Activated T-helper 17 cell treated with anti-CD3 and anti-CD28 coated beads, Interleukin-2, amount 50 U/mL, for 72 hours (primary cell): ENCODE measurements around the gene DNER. TPM values are rescaled to one million over a fixed set of nuclear protein-coding genes. Genes with fewer than 3 reads are reported as not detected.
"Not testable (repeated sequence)": the region's sequence is repeated elsewhere in the genome, so short reads cannot be mapped to it uniquely, and the experiment has no call there.

Experiments
- ATAC-seq: fragments of 150-1000 bp; cut with Tn5 transposase; replicated peaks from 2 replicates; pipeline ENCODE4 v1.10.0; 2021; ENCODE audit warnings: mild to moderate bottlenecking, moderate library complexity
- H3K27ac Mint-ChIP-seq: one replicate; pipeline ENCODE4 v1.8.0; 2022; ENCODE audit warnings: mixed read lengths
- H3K27me3 Mint-ChIP-seq: one replicate; pipeline ENCODE4 v1.8.0; 2022; ENCODE audit warnings: mixed read lengths
- H3K36me3 Mint-ChIP-seq: one replicate; pipeline ENCODE4 v1.8.0; 2022; ENCODE audit warnings: low read depth, mild to moderate bottlenecking, mixed read lengths
- H3K4me1 Mint-ChIP-seq: one replicate; pipeline ENCODE4 v1.8.0; 2022; ENCODE audit warnings: mixed read lengths
- H3K4me3 Mint-ChIP-seq: one replicate; pipeline ENCODE4 v1.8.0; 2022; ENCODE audit warnings: mild to moderate bottlenecking, mixed read lengths
- H3K9me3 Mint-ChIP-seq: one replicate; pipeline ENCODE4 v1.8.0; 2022; ENCODE audit warnings: mixed read lengths
- total RNA-seq, 2 donors: library from RNA; stranded (reverse); gene quantifications; one replicate each; pipeline ENCODE4 v1.2.3, GENCODE V29; 2022

DNER gene
- total RNA-seq, 2 donors from 2014 or later: not detected

DNA sequence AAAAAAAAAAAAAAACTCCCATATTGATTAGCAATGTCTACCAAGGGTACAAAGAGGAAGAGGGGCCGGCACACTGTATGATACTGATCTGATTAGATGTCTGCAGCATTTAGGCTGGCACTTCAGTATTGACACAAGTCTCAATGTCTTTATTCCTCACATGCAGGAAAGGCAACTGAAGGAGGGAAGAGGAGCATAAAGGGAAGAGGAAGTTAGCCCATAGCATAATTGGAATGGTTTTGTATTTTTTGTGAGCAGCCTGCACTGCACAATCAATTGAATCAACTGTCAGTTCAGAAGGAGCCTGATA, 79.0 kb downstream of the DNER start:
- Mint-ChIP-seq H3K36me3 (no peaks in the 10 kb centered on the region), H3K9me3 (no peaks in the 10 kb centered on the region), H3K27ac (no peak overlapping the region), H3K27me3 (peaks cover 26% of the 10 kb centered on the region), H3K4me3 (no peak overlapping the region), H3K4me1 (no peaks in the 10 kb centered on the region)
- ATAC-seq: no peak

DNA sequence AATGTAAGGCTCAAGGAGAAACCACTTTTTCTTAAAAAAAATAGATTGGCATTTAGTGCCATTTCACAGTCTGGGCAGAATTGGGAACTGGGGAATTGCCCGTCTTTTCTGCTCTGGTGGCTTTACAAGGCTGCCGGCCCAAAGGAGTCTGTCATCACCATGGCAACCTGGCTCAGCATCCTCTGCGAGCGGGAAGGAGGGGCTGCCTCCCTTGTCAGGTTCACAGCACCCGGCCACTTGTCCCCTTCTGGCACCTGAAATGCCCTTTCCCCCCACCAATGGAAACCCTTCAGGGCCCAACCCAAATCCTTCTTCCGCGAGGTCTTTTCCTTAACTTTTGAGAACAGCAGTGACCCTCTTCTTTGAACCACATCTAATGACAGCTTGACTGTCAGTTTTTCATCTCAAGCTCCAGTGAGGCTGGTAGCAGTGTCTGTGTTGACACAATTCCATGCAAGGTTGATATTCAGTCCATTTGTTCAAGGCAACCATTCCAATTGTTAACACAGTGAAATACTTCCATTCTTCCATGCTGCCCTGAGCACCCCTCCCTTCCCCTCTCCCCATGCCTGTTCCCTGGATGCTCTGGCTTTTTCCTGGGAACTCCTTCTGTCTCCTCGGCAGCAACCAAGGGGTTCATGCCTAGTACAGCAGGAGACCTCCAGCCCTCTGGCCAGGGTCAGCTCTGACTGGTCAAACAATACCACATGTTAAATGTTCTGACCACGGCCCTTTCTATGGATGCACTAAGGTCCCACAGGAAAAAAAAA, 79.6 kb downstream of the DNER start:
- Mint-ChIP-seq H3K9me3 (no peaks in the 10 kb centered on the region), H3K4me1 (no peaks in the 10 kb centered on the region), H3K27me3 (peaks cover 25% of the 10 kb centered on the region), H3K4me3 (no peak overlapping the region), H3K27ac (no peak overlapping the region), H3K36me3 (no peaks in the 10 kb centered on the region)
- ATAC-seq: no peak

DNA sequence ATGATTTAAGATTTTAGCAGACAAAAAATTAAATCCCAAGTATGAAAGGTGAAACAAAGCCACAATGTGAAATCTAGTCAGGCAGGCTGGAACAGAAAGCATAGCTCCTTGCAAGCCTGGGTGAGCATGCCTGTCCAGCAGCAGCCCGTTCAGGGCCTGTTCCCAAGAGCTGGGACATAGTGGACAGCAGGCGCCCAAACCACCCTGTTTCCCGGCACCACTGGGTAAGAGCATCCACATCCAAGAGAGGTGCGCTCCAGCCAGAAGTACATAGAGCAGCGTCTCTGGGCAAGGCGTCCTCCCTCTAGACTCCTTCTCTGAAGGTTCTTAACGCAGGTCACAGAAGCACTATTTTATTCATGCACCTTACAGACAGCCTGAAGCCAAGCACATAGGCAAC, 80.8 kb downstream of the DNER start:
- Mint-ChIP-seq H3K27ac (no peak overlapping the region), H3K36me3 (no peaks in the 10 kb centered on the region), H3K9me3 (no peaks in the 10 kb centered on the region), H3K4me1 (no peaks in the 10 kb centered on the region), H3K4me3 (no peak overlapping the region), H3K27me3 (peaks cover 28% of the 10 kb centered on the region)
- no peak for ATAC-seq

GRCh38 chr2:229629039-229629438, 85.3 kb downstream of the DNER start:
- no peak overlapping the region for H3K4me3 Mint-ChIP-seq
- H3K27me3 Mint-ChIP-seq: peaks cover 19% of the 10 kb centered on the region
- H3K36me3 Mint-ChIP-seq: no peaks in the 10 kb centered on the region
- ATAC-seq: no peak
- H3K9me3 Mint-ChIP-seq: peaks cover 4% of the 10 kb centered on the region
- no peak overlapping the region for H3K27ac Mint-ChIP-seq
- no peaks in the 10 kb centered on the region for H3K4me1 Mint-ChIP-seq

GRCh38 chr2:229627728-229628127, 86.6 kb downstream of the DNER start:
- H3K4me1 Mint-ChIP-seq: no peaks in the 10 kb centered on the region
- H3K4me3 Mint-ChIP-seq: no peak overlapping the region
- peaks cover 25% of the 10 kb centered on the region for H3K27me3 Mint-ChIP-seq
- no peak overlapping the region for H3K27ac Mint-ChIP-seq
- ATAC-seq: no peak
- H3K36me3 Mint-ChIP-seq: no peaks in the 10 kb centered on the region
- peaks cover 4% of the 10 kb centered on the region for H3K9me3 Mint-ChIP-seq

DNA sequence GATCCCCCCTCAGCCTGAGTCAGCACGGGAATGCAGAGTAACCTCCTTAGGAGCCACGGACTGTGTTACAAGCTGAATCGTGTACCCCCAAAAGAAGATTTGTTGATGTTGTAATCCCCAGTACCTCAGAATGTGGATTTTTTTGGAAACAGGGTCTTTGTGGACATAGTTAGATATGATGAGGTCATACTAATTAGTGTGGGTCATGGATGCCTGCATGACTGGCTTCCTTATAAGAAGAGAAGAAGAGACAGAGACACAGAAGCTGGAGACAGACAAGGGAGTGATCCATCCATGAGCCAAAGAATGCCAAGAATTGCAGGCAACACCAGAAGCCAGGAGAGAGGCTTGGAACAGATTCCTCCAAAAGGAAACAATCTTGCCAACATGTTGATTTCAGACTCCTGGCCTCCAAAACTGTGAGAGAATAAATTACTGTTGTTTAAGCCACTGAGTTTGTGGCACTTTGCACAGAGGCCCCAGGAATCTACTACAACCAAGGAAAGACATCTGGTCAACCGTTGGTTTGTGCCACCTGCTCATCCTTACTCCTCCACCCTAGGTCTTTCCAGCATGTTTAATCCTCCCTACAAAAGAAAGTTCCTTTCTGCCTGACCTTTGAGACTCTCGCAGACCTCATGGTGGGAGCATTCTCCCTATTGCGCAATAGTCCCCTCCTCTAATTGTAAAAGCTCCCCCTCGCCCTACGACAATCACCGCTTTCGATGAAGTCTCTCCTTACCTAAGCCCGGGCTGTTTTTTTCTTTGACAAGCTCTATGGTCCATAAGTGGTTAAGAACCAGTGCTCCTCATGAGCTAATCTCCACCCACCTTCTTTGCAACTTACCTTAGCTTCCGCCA, 91.6 kb downstream of the DNER start:
- no peak overlapping the region for H3K4me3 Mint-ChIP-seq
- H3K4me1 Mint-ChIP-seq: no peaks in the 10 kb centered on the region
- H3K9me3 Mint-ChIP-seq: peaks cover 4% of the 10 kb centered on the region
- peaks cover 28% of the 10 kb centered on the region for H3K27me3 Mint-ChIP-seq
- no peak for ATAC-seq
- no peaks in the 10 kb centered on the region for H3K36me3 Mint-ChIP-seq
- H3K27ac Mint-ChIP-seq: no peak overlapping the region

DNA sequence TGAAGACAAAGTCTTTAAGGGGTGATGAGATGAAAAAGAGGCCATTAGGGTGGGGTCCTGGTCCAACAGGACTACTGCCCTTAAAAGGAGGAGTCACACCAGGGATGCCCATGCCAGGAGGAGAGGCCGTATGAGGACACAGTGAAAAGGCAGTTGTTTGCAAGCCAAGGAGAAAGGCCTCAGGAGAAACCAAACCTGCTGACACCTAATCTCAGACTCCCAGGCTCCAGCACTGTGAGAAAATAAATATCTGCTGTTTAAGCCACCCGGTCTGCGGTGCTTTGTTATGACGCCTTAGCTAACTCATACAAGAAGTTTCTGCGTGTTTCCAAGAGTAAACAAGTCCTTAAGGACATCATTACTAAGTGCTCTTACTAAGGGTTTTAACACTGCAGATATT, 93.6 kb downstream of the DNER start:
- H3K36me3 Mint-ChIP-seq: no peaks in the 10 kb centered on the region
- peaks cover 25% of the 10 kb centered on the region for H3K27me3 Mint-ChIP-seq
- no peaks in the 10 kb centered on the region for H3K9me3 Mint-ChIP-seq
- no peaks in the 10 kb centered on the region for H3K4me1 Mint-ChIP-seq
- ATAC-seq: no peak
- H3K4me3 Mint-ChIP-seq: no peak overlapping the region
- H3K27ac Mint-ChIP-seq: no peak overlapping the region

DNA sequence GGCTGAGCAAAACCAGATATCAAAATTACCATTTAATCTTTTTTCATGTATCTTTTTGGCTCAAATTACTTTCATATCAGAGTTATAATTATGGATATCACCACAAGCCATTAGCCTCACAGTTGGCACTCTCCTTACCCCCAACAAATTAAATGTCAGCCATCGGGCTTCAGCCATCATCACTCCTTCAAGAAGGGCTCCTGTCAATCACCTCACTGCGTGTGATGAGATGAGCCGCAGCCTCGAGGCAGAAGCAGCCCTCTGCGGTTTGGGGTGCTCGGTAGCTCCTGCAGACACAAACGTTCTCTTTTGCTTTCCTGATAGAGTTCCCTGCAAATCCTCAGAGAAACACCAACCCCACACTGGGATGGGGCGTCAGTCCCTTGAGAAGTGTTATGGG, 94.1 kb downstream of the DNER start:
- Mint-ChIP-seq H3K4me3 (no peak overlapping the region), H3K9me3 (no peaks in the 10 kb centered on the region), H3K27me3 (peaks cover 21% of the 10 kb centered on the region), H3K36me3 (no peaks in the 10 kb centered on the region), H3K4me1 (no peaks in the 10 kb centered on the region), H3K27ac (no peak overlapping the region)
- ATAC-seq: no peak

- H3K9me3 Mint-ChIP-seq: no peaks in the 10 kb centered on the region
- H3K27ac Mint-ChIP-seq: no peak overlapping the region
- H3K4me1 Mint-ChIP-seq: no peaks in the 10 kb centered on the region
- H3K27me3 Mint-ChIP-seq: peaks cover 6% of the 10 kb centered on the region
- no peaks in the 10 kb centered on the region for H3K36me3 Mint-ChIP-seq
- ATAC-seq: no peak
- no peak overlapping the region for H3K4me3 Mint-ChIP-seq
These were observed 97.9 kb downstream of the DNER start for GRCh38 chr2:229616433-229616832.

- not testable (repeated sequence) for H3K36me3 Mint-ChIP-seq, H3K27ac Mint-ChIP-seq, H3K9me3 Mint-ChIP-seq, ATAC-seq, H3K4me3 Mint-ChIP-seq, H3K27me3 Mint-ChIP-seq, H3K4me1 Mint-ChIP-seq
These were observed 100.3 kb downstream of the DNER start for GRCh38 chr2:229614021-229614420.

DNA sequence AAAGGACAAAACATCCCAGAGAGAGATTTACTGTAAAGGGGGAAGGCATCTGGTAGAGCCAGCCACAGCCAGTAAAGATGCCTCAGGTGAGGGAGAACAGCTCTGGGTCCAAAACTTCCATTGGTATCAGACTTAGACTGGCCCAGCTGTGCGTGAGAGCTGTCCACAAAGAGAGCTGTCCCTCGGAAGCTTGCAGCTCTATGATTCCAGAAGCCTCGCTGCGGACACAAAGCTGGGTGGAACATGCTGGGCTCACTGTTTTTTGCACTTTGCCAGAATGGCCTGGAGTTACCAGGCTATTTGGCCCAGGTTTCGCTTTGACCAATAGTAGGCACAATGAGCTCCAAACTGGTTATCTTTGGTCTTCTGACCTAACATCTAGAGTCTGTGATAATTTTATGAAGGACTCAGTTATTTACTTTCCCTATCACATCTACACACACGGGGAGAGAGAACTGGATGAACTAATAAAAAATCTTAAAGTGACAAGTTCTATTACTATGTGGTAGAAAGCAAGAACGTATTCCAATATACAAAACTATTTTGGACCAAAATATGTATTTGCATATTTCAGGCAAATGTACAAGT, 101.9 kb downstream of the DNER start:
- no peak for ATAC-seq
- H3K9me3 Mint-ChIP-seq: no peaks in the 10 kb centered on the region
- H3K4me1 Mint-ChIP-seq: no peaks in the 10 kb centered on the region
- no peak overlapping the region for H3K4me3 Mint-ChIP-seq
- H3K27ac Mint-ChIP-seq: no peak overlapping the region
- H3K27me3 Mint-ChIP-seq: no peaks in the 10 kb centered on the region
- H3K36me3 Mint-ChIP-seq: no peaks in the 10 kb centered on the region

- Mint-ChIP-seq H3K4me3 (no peak overlapping the region), H3K9me3 (no peaks in the 10 kb centered on the region), H3K27me3 (no peaks in the 10 kb centered on the region), H3K27ac (no peak overlapping the region), H3K36me3 (no peaks in the 10 kb centered on the region), H3K4me1 (no peaks in the 10 kb centered on the region)
- ATAC-seq: no peak
These were observed 103.0 kb downstream of the DNER start for GRCh38 chr2:229611360-229611759.

DNA sequence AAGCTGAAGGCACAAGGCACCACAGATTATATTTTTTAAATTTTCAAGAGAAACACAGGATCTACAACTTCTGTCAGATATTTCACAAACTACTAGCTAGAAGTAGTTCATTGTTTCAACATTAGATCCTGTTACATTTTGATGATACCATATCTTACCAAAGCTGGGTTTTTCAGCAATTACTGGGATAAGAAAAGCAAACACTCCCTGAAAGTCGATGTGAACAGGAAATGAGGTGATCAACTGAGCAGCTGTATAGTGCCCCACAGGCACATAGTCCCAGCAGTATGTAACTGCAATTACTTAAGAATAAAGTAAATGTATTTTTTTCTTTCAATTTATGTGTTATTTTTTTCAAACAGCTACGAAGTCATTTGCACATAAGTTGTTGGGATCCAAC, 103.5 kb downstream of the DNER start:
- H3K9me3 Mint-ChIP-seq: no peaks in the 10 kb centered on the region
- H3K27me3 Mint-ChIP-seq: peaks cover 2% of the 10 kb centered on the region
- no peak overlapping the region for H3K4me3 Mint-ChIP-seq
- no peaks in the 10 kb centered on the region for H3K36me3 Mint-ChIP-seq
- ATAC-seq: no peak
- H3K27ac Mint-ChIP-seq: no peak overlapping the region
- no peaks in the 10 kb centered on the region for H3K4me1 Mint-ChIP-seq

DNA sequence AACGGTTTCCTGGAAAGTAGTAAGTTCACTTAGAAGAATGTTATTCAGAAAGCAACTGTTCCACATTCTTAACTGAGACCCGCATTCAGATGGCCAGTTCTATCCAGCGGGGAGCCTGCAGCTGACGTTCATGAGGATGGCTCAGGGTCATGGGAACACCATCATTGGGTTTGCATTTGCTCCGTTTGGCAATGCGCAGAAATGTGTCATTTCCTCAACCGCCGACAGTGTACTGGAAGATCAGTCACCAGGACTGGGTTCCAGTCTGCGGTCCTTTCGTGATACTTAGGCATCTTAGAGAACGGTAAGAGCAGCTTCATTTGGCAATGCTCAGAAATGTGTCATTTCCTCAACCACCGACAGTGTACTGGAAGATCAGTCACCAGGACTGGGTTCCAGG, 104.0 kb downstream of the DNER start:
- Mint-ChIP-seq H3K36me3 (no peaks in the 10 kb centered on the region), H3K4me3 (no peak overlapping the region)
- no peak for ATAC-seq

DNA sequence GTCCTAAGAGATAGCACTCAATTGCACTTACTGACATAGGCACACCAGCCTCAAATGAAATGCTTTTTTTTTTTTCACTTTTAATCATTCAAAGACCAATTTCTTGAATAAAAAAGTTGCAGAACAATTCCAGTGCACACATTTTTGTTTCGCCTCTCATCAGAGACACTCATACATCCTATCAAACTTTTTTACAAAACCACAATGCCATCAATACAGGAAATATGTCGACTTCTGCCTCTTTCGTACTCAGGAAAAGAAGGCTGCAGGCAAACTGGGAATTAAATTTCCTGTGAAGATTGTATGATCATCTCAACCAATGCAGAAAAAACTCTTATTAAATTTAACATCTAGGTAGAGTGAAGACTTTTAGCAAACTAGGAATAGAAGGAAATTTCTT, 112.4 kb downstream of the DNER start:
- no peak for ATAC-seq
- Mint-ChIP-seq H3K4me3 (no peak overlapping the region), H3K4me1 (no peaks in the 10 kb centered on the region), H3K36me3 (no peaks in the 10 kb centered on the region), H3K27ac (no peak overlapping the region), H3K9me3 (no peaks in the 10 kb centered on the region), H3K27me3 (peaks cover 17% of the 10 kb centered on the region)

More for the DNA sequence above, 104.0 kb downstream of the DNER start:
- Mint-ChIP-seq H3K4me1 (no peaks in the 10 kb centered on the region), H3K27ac (no peak overlapping the region), H3K27me3 (peaks cover 2% of the 10 kb centered on the region), H3K9me3 (no peaks in the 10 kb centered on the region)
